Measurements from ENCODE around the gene GAPDHS.
A peak's percentile ranks its signal among the peaks of the same experiment; 100 is the strongest.

GAPDHS gene

GRCh38 chr19:35551091-35551810 is 18.0 kb downstream of the GAPDHS start:
- in situ Hi-C loops (cut with MboI; ENCODE audit: low sequenced_read_pairs): no loop called here
- H3K36me3 ChIP-seq (replicated peaks): peaks cover 18% of the 10 kb centered on the region
- DNase-seq (ENCODE audit: low spot score in 2 of 2): no peak
- no peaks in the 10 kb centered on the region for H3K9me3 ChIP-seq
- H3K4me1 ChIP-seq: peaks cover 2% of the 10 kb centered on the region
- H3K27me3 ChIP-seq (ENCODE audit: low read depth): no peaks in the 10 kb centered on the region
- H3K4me3 ChIP-seq: no peak overlapping the region

- H3K9me3 ChIP-seq: no peaks in the 10 kb centered on the region
- in situ Hi-C loops (cut with MboI; ENCODE audit: low sequenced_read_pairs): no loop called here
Measured at GRCh38 chr19:35552534-35553384, 19.5 kb downstream of the GAPDHS start.

GRCh38 chr19:35553385-35554000 is 20.2 kb downstream of the GAPDHS start:
- Histone ChIP-seq H3K4me1 (no peaks in the 10 kb centered on the region; the same call in none of the 2 replicates), H3K4me3 (no peak overlapping the region), H3K27me3 (ENCODE audit: low read depth) (no peaks in the 10 kb centered on the region), H3K9me3 (no peaks in the 10 kb centered on the region), H3K36me3 (replicated peaks) (peaks cover 7% of the 10 kb centered on the region)
- DNase-seq (ENCODE audit: low spot score in 2 of 2): no peak
- in situ Hi-C loops (cut with MboI; ENCODE audit: low sequenced_read_pairs): no loop called here

More at GRCh38 chr19:35552534-35553384, 19.5 kb downstream of the GAPDHS start:
- H3K36me3 ChIP-seq (replicated peaks): peaks cover 7% of the 10 kb centered on the region
- no peak overlapping the region for H3K4me3 ChIP-seq
- H3K27me3 ChIP-seq (ENCODE audit: low read depth): no peaks in the 10 kb centered on the region
- no peaks in the 10 kb centered on the region; the same call in 1 of the 2 replicates for H3K4me1 ChIP-seq
- no peak for DNase-seq (ENCODE audit: low spot score in 2 of 2)

GRCh38 chr19:35554076-35554475 is 20.8 kb downstream of the GAPDHS start:
- in situ Hi-C loops (cut with MboI; ENCODE audit: low sequenced_read_pairs): no loop called here
- no peak for DNase-seq (ENCODE audit: low spot score in 2 of 2)
- Histone ChIP-seq H3K9me3 (no peaks in the 10 kb centered on the region), H3K4me1 (no peaks in the 10 kb centered on the region; the same call in none of the 2 replicates), H3K36me3 (replicated peaks) (peaks cover 1% of the 10 kb centered on the region; the same call in 1 of the 2 replicates), H3K4me3 (no peak overlapping the region), H3K27me3 (ENCODE audit: low read depth) (peaks cover 1% of the 10 kb centered on the region; the same call in 1 of the 2 replicates)

- peak; percentile 37 to 59 for DNase-seq (ENCODE audit: low spot score in 2 of 2)
- in situ Hi-C loops (cut with MboI; ENCODE audit: low sequenced_read_pairs): no loop called here
- H3K4me1 ChIP-seq: no peaks in the 10 kb centered on the region; the same call in none of the 2 replicates
Measured at GRCh38 chr19:35555301-35556005, 22.2 kb downstream of the GAPDHS start.

GRCh38 chr19:35556025-35556590 is 22.9 kb downstream of the GAPDHS start:
- H3K9me3 ChIP-seq: no peaks in the 10 kb centered on the region
- H3K27me3 ChIP-seq (ENCODE audit: low read depth): peaks cover 2% of the 10 kb centered on the region; the same call in 1 of the 2 replicates
- no peak overlapping the region for H3K4me3 ChIP-seq
- DNase-seq (ENCODE audit: low spot score in 2 of 2): no peak
- H3K4me1 ChIP-seq: no peaks in the 10 kb centered on the region; the same call in none of the 2 replicates
- no peaks in the 10 kb centered on the region for H3K36me3 ChIP-seq (replicated peaks)
- in situ Hi-C loops (cut with MboI; ENCODE audit: low sequenced_read_pairs): no loop called here

More at GRCh38 chr19:35555301-35556005, 22.2 kb downstream of the GAPDHS start:
- no peaks in the 10 kb centered on the region for H3K36me3 ChIP-seq (replicated peaks)
- H3K9me3 ChIP-seq: no peaks in the 10 kb centered on the region
- peaks cover 2% of the 10 kb centered on the region; the same call in 1 of the 2 replicates for H3K27me3 ChIP-seq (ENCODE audit: low read depth)
- no peak overlapping the region for H3K4me3 ChIP-seq

DNA sequence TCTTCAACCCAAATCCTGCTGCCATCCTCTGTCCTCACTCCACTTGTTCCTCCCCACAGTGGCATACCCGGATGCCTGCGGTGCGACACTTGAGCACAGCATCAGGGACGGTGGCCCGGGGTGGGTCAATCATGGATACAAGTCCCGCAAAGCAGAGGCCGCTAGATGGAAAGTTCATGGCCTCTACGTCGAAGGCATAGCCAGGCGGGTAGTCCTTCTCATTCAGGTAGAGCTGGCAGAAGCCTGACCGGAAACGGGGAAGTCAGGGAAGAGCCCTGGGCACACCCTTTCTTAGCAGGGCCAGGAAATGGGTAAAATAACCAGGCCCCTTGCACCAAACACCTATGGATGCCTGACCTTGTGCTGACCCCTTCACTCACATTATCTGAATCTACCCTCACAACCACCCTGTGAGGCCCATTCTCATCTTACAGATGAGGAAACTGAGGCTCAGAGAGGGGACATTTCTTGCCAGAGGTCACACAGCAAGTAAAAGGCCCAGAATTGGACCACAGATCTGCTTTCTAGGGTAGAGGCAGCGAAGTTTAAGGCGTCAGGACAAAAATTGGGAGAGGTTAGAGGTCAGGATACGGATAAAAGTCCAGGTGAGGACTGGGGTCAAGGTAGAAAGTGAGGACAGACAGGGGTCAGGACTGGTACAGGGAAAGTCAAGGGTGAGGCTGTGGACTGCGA is 23.7 kb downstream of the GAPDHS start:
- Histone ChIP-seq H3K27me3 (ENCODE audit: low read depth) (peaks cover 2% of the 10 kb centered on the region; the same call in 1 of the 2 replicates), H3K9me3 (no peaks in the 10 kb centered on the region), H3K4me1 (no peaks in the 10 kb centered on the region; the same call in none of the 2 replicates), H3K36me3 (replicated peaks) (no peaks in the 10 kb centered on the region), H3K4me3 (no peak overlapping the region)
- DNase-seq (ENCODE audit: low spot score in 2 of 2): no peak
- in situ Hi-C loops (cut with MboI; ENCODE audit: low sequenced_read_pairs): no loop called here

DNA sequence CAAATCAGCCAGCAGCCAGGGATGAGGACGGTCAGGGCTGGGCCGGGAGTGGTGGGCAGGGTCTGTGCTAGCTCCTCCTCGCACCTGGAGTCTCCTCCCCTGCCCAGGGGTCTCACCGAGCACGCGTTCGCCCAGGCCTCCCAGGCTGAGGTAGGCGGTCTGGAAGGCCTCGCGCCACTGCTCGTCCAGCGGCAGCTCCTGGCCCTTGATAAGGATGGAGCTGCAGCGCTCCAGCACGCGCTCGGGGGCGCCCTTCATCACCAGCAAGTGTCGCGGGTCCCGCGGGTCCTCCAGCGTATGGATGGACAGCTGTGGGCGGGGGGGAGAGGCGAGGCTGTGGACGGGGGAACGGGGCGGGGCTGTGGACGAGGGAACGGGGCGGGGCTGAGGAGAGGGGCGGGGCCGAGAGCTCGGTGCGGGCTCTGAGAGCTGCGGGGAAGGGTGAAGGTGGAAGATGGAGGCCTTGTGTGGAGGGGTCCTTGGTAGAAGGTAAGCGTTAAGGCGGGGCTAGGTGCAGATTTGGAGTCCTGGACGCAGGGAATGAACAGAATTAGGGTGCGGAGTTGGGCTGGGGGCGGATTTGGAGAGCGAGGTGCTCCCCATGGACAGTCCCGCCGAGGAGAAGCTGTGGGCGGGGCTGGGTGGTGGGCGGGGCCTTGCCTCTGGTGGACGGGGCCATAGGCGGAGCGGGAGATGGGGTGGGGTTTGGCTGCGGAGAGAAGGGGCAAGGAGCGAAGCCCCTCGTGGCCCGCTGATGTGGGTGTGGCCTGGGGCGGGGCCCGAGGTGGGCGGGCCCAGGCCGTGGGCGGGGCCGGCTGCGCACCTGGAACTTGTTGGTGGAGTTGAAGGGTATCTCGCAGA is 24.5 kb downstream of the GAPDHS start:
- Histone ChIP-seq H3K4me3 (peak overlapping the region; percentile 42), H3K27me3 (ENCODE audit: low read depth) (peaks cover 2% of the 10 kb centered on the region; the same call in 1 of the 2 replicates), H3K9me3 (no peaks in the 10 kb centered on the region), H3K36me3 (replicated peaks) (no peaks in the 10 kb centered on the region), H3K4me1 (no peaks in the 10 kb centered on the region; the same call in none of the 2 replicates)
- DNase-seq (ENCODE audit: low spot score in 2 of 2): peak; percentile 75 to 98
- in situ Hi-C loops (cut with MboI; ENCODE audit: low sequenced_read_pairs): no loop called here

DNA sequence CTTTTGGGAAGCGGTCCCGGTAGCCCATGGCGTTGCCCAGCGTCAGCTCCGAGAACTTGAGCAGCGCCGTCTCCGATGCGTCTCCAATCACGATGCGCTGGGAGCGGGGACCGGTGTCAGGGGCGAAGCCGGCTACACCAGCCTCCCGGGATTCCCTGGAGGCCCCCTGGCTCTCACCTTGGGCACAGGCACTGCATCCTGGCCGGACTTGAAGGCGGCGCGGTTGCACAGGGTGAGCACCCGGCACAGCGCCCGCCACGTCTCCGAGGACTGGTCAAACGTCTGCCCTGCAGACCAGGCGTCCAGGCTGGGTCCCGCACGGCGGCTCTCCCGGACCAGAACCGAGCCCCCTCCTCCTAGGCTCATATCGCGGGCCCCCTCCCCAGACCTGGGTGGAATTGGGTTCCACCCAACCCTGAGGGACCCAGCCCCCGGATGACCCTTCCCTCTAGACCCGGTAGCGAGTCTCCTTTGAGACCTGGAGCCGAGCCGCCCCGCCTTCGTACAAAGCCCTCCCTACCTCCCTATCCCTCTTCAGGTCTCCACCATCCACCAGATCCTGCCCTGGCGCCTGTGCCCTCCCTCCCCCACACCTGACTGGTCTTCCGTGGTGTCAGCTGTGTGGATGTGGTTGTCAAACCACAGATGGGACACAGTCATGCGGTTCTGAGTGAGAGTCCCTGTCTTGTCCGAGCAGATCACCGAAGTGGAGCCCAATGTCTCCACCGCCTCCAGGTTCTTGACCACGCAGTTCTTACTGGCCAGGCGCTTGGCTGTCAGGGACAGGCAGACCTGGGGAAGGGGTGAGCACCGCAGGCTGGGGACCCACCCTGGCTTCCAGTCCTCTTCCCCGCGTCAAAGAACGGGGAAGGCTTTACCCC is 25.4 kb downstream of the GAPDHS start:
- Histone ChIP-seq H3K36me3 (replicated peaks) (no peaks in the 10 kb centered on the region), H3K4me1 (no peaks in the 10 kb centered on the region; the same call in none of the 2 replicates), H3K4me3 (peak overlapping the region; percentile 42), H3K9me3 (no peaks in the 10 kb centered on the region), H3K27me3 (ENCODE audit: low read depth) (peaks cover 2% of the 10 kb centered on the region; the same call in 1 of the 2 replicates)
- DNase-seq (ENCODE audit: low spot score in 2 of 2): no peak
- in situ Hi-C loops (cut with MboI; ENCODE audit: low sequenced_read_pairs): no loop called here

DNA sequence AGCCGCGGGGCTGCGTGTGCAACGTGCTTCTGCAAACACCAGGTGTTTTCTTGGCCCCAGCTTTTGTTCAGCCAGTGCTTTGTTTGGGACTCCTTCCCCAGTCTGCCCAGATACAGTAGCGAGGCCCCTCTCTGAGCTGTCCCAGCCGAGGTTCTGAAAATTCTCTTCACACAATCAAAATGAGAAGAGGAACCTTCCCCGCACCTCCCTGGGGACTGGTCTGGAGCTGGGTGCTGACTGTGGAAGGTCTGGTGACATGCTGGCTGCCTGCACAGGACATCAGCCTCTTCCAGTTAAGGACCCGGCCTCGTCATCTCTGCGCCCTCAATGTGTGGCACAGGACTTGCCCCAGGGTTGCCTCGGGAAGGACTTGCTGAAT is 26.0 kb downstream of the GAPDHS start:
- in situ Hi-C loops (cut with MboI; ENCODE audit: low sequenced_read_pairs): no loop called here
- Histone ChIP-seq H3K36me3 (replicated peaks) (no peaks in the 10 kb centered on the region), H3K9me3 (no peaks in the 10 kb centered on the region), H3K4me3 (no peak overlapping the region), H3K4me1 (no peaks in the 10 kb centered on the region; the same call in none of the 2 replicates), H3K27me3 (ENCODE audit: low read depth) (peaks cover 2% of the 10 kb centered on the region; the same call in 1 of the 2 replicates)
- no peak for DNase-seq (ENCODE audit: low spot score in 2 of 2)

GRCh38 chr19:35559781-35560180 is 26.5 kb downstream of the GAPDHS start:
- DNase-seq (ENCODE audit: low spot score in 2 of 2): no peak
- H3K4me1 ChIP-seq: no peaks in the 10 kb centered on the region; the same call in none of the 2 replicates
- in situ Hi-C loops (cut with MboI; ENCODE audit: low sequenced_read_pairs): no loop called here
- peaks cover 2% of the 10 kb centered on the region; the same call in 1 of the 2 replicates for H3K27me3 ChIP-seq (ENCODE audit: low read depth)
- no peaks in the 10 kb centered on the region for H3K9me3 ChIP-seq
- no peaks in the 10 kb centered on the region for H3K36me3 ChIP-seq (replicated peaks)
- no peak overlapping the region for H3K4me3 ChIP-seq
